Measurements from ENCODE around the gene TTC39A. TPM values are rescaled to one million over a fixed set of nuclear protein-coding genes. Genes with fewer than 3 reads are reported as not detected.
A peak's percentile ranks its signal among the peaks of the same experiment; 100 is the strongest.

The TTC39A gene
- total and polyA plus RNA-seq, 8 donors: 8.3 to 159 (median 32.4) TPM

DNA sequence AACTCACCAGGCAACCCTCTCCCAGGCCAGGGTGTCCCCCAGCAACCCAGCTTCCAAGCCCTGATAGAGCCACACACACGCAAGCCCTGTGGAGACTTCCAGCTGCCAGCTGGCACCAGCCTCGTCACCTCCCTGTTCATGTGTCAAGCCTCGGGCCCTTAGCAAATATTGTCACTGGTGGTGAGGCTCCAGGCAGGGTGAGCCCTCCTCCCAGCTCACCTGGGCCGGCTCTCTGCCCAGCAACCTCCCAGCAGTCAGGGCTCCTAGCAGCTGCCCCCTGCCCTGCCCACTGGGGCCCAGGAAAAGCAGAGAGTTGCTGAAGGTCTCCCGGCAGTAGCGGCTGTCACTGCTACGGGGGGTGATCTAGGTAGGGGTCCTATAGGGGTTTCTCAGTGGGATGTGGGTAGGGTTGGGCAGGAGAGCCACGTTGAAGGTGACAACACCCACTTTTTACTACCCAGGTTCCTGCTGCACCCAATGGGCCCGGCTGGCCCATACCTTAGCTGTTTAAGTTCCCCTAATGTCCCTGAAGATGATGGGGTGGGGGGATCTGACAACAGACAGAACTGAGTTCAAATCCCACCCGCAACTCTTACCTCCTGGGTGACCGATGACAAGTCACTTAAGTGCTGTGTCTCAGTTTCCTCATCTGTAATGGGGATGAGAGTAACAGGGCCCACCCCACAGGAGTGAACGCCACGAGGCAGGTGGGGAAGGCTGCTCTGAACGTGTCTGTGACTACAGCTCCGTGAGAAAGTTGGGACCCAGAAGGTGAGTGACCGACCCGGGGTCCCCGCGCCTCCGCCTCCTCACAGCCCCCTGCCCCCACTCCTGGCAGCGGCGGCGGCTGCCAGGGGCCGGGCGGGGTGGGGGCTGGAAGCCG lies 678 bp downstream of the TTC39A start:
- TF ChIP-seq POLR2A (IDR thresholded peaks at IDR 0.05) (peak in 1 of 4 donors; percentile 82), POLR2AphosphoS5 (IDR thresholded peaks at IDR 0.05) (peak; percentile 29 to 91 (median 91)), EP300 (IDR thresholded peaks at IDR 0.05) (no peak)
- TF ChIP-seq, protein P1, sequence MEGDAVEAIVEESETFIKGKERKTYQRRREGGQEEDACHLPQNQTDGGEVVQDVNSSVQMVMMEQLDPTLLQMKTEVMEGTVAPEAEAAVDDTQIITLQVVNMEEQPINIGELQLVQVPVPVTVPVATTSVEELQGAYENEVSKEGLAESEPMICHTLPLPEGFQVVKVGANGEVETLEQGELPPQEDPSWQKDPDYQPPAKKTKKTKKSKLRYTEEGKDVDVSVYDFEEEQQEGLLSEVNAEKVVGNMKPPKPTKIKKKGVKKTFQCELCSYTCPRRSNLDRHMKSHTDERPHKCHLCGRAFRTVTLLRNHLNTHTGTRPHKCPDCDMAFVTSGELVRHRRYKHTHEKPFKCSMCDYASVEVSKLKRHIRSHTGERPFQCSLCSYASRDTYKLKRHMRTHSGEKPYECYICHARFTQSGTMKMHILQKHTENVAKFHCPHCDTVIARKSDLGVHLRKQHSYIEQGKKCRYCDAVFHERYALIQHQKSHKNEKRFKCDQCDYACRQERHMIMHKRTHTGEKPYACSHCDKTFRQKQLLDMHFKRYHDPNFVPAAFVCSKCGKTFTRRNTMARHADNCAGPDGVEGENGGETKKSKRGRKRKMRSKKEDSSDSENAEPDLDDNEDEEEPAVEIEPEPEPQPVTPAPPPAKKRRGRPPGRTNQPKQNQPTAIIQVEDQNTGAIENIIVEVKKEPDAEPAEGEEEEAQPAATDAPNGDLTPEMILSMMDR (IDR thresholded peaks at IDR 0.05): no peak
- Histone ChIP-seq H3K27me3 (peaks cover 0 to 26% (median 7%) of the 10 kb centered on the region in 3 donors), H3K27ac (peak overlapping the region; percentile 82 to 93 (median 85)), H3K36me3 (no peaks in the 10 kb centered on the region), H3K9me3 (no peaks in the 10 kb centered on the region), H3K4me1 (peaks cover 7 to 26% (median 22%) of the 10 kb centered on the region in 4 donors), H3K4me3 (peak overlapping the region; percentile 34 to 59 (median 46))
- intact Hi-C loops (cut with DNase I; ENCODE audit: low total_unique reads): no loop called here
- DNase-seq: peak; percentile 94
- 18 to 32% (median 30%) methylated on average over 15 to 26 of the region's 26 CpGs for WGBS, 5 donors

DNA sequence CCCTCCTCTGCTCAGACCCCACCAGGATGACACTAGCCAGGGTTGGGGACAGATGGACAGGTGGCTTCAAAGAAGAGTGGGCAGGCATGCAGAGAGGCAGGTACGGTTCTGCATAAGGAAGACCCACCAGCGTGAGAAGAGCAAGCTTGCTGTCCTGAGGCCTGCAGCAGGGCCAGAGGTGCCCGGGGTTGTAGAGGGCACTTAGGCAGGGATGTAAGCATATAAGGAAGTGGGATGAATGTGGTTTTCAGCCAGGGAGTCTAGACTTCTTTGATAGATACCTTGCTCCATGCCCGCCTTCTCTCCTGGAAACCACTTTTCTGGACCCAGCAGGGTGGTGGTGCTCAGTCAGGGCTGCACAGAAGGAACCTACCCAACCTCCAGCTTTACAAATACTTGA lies 1.4 kb downstream of the TTC39A start:
- H3K4me3 ChIP-seq: peak overlapping the region in 1 of 4 donors; percentile 34

DNA sequence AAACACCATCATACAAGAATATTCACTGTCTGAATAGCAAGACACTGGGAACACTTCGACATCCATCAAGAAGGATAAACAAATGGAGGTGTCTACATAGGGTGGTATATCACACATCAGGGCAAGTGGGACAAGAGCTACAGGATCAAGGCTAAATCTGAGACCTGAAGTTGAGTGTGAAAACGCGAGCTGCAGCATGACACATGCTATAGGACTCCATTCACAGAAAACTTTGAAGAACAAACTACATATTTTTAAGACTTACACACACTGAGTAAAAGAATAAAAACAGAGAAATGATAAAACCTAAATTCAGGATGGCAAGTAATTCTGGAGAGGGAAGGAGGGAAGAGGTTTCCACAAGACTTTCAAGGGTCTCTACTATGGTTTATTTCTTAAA lies 2.1 kb downstream of the TTC39A start:
- H3K9me3 ChIP-seq: no peaks in the 10 kb centered on the region
- peak overlapping the region in 3 of 5 donors; percentile 82 to 93 (median 90) for H3K27ac ChIP-seq
- H3K27me3 ChIP-seq: peaks cover 0 to 26% (median 7%) of the 10 kb centered on the region in 3 donors
- H3K4me3 ChIP-seq: no peak overlapping the region
- H3K4me1 ChIP-seq: peaks cover 7 to 26% (median 22%) of the 10 kb centered on the region in 4 donors
- TF ChIP-seq POLR2A (IDR thresholded peaks at IDR 0.05) (no peak), POLR2AphosphoS5 (IDR thresholded peaks at IDR 0.05) (no peak), EP300 (IDR thresholded peaks at IDR 0.05) (no peak)
- TF ChIP-seq, protein P1 (IDR thresholded peaks at IDR 0.05): no peak
- no peaks in the 10 kb centered on the region for H3K36me3 ChIP-seq
- WGBS, 5 donors: 89 to 93% (median 92%) methylated on average over 3 of the region's 3 CpGs
- DNase-seq: no peak
- intact Hi-C loops (cut with DNase I; ENCODE audit: low total_unique reads): no loop called here

More for the DNA sequence above, 1.4 kb downstream of the TTC39A start:
- no peak for DNase-seq
- peaks cover 0 to 26% (median 7%) of the 10 kb centered on the region in 3 donors for H3K27me3 ChIP-seq
- H3K27ac ChIP-seq: peak overlapping the region; percentile 82 to 93 (median 85)
- intact Hi-C loops (cut with DNase I; ENCODE audit: low total_unique reads): no loop called here
- WGBS, 5 donors: 46 to 62% (median 53%) methylated on average over 4 of the region's 4 CpGs
- H3K4me1 ChIP-seq: peaks cover 7 to 26% (median 22%) of the 10 kb centered on the region in 4 donors
- no peak for TF ChIP-seq POLR2A (IDR thresholded peaks at IDR 0.05)
- no peak for TF ChIP-seq POLR2AphosphoS5 (IDR thresholded peaks at IDR 0.05)
- TF ChIP-seq, protein P1 (IDR thresholded peaks at IDR 0.05): no peak
- no peak for TF ChIP-seq EP300 (IDR thresholded peaks at IDR 0.05)
- H3K36me3 ChIP-seq: no peaks in the 10 kb centered on the region
- no peaks in the 10 kb centered on the region for H3K9me3 ChIP-seq

DNA sequence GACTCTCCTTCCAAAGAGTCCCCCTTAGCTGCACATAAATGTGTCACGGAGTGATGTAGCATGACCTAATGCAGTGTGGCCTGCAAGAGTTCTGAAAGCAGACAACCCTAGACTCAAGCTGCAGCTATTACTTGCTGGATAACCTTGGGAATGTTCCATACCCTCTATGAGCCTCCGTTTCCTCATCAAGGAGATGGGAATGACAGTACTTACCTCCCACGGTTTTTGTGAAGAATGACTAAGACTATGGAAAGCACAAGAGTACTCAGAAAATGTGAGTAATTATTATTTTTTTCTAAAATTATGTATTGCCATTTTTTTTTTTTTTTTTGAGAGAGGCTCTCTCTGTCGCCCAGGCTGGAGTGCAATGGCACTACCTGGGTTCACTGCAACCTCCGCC lies 3.0 kb downstream of the TTC39A start:
- no peak overlapping the region for H3K27ac ChIP-seq
- no peaks in the 10 kb centered on the region for H3K36me3 ChIP-seq
- peaks cover 7 to 26% (median 22%) of the 10 kb centered on the region in 4 donors for H3K4me1 ChIP-seq
- 85 to 92% (median 85%) methylated on average over 5 of the region's 5 CpGs for WGBS, 5 donors
- no peaks in the 10 kb centered on the region for H3K9me3 ChIP-seq
- TF ChIP-seq POLR2AphosphoS5 (IDR thresholded peaks at IDR 0.05) (no peak), EP300 (IDR thresholded peaks at IDR 0.05) (no peak), POLR2A (IDR thresholded peaks at IDR 0.05) (no peak)
- TF ChIP-seq, protein P1 (IDR thresholded peaks at IDR 0.05): no peak
- DNase-seq: no peak
- intact Hi-C loops (cut with DNase I; ENCODE audit: low total_unique reads): no loop called here
- H3K4me3 ChIP-seq: no peak overlapping the region
- peaks cover 0 to 26% (median 7%) of the 10 kb centered on the region in 3 donors for H3K27me3 ChIP-seq
